DMS53 (cell line): ENCODE results near the gene MAPK4.

Experiments
- DNase-seq: peaks from one replicate; lab custom pipeline; 2025; lab: John Stamatoyannopoulos, UW

Gene MAPK4

DNA sequence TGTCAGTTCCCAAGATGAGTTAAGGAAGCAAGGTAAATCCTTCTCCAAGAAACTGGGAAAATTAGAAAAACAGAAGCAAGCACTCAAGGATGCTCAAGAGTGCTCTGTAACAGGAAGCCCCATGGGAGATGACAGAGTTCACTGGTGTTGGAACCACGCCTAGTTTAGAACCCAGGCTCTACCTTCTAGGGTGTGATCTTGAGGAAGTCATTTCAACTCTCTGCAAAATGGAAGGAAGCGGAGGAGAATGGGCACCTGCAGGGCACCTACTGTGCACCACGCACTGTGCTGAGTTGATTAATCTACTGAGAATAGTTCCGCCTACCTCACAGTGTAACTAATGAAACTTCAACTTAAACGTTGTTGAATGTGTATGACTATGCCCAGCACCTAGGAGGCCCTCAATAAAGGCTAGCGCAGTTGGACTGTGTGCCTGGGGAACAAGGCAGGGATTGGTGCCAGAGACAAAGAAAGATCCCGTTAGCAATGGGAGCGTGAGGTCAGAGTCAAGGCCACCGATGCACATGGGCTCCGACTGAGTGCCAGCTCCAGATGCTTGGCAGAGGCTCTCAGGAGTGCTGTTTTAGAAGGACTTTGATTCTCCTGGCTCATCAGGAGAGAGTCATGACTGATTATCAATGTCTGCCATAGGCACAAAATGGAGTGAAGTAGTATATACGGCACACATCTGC lies 93.7 kb downstream of the MAPK4 start:
- no peak for DNase-seq

DNA sequence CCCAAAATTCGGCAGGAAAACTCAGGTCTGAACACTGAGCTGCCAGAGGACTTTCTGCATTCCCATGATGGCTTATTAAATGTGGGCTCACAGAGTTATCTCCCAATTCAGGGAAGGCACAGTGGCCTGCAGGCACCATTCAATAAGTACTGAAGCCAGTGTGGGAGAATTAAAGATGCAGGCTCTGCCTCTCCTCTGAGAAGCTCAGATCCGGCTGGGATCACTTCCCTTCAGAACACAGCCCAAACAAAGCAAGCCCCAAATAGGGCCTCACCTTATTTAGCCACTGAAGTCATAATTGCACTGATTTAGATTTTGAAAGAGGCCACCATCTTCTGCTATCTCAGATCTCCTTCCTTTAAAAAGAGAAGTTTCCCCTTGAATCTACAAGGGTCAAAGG lies 94.3 kb downstream of the MAPK4 start:
- no peak for DNase-seq

DNA sequence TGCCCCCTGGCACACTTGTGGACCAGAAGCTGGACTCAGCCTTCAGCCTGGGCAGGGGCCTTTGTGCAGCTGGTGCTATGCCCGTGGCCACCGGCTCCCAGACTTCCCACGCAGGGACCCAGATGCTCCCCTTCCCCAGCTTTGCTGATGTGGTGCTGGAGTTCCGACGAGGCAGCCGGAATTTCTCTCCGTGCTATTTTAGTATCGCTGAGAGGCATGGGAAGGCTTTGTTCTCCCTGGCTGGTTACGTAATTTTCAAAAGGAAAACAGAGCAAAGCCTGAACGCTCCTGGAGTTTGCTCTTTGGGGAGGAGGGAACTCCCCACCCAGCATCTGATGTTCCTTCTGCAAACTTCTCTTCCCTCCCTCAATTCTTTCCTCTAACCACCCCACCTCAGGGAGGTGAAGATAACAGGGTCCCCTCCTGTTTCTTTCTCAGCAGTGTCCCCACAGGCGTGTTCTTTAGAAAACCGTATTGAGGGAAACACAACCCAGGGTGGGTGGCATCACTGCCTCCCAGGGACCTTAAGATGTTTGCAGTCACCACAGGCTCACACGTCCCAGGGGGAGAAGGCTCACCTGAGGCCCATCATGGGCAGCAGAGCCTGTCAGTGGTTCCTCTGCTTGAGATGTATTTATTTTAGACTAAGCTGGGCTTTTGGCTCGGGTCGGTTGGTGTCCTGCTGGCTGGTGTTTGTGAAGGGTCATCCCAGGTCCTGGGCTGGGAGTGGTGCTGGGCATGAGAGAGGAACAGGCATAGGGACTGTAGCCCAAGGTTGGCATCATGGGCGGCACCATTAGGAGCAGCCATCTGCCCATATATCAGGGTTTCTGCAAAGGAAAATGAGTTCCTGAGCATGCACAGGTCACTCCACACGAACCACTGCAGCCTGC lies 95.0 kb downstream of the MAPK4 start:
- no peak for DNase-seq

DNA sequence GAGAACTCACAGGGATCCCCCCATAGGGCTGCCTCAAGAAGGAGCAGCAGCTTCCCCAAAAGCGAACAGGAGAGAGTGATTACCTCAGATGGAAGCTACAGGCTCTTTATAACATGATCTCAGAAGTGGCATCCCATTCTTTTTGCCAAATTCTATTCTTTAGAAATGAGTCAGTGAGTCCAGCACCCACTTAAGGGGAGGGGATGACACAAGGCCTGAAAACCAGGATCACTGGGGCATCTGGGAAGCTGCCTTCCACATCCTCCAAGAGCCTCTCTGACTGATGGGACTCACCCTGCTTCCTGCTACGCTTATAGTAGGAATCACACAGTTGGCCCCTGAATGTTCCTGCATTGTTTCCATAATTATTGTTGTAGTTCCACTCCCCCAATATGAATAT lies 96.5 kb downstream of the MAPK4 start:
- DNase-seq, result no peak

DNA sequence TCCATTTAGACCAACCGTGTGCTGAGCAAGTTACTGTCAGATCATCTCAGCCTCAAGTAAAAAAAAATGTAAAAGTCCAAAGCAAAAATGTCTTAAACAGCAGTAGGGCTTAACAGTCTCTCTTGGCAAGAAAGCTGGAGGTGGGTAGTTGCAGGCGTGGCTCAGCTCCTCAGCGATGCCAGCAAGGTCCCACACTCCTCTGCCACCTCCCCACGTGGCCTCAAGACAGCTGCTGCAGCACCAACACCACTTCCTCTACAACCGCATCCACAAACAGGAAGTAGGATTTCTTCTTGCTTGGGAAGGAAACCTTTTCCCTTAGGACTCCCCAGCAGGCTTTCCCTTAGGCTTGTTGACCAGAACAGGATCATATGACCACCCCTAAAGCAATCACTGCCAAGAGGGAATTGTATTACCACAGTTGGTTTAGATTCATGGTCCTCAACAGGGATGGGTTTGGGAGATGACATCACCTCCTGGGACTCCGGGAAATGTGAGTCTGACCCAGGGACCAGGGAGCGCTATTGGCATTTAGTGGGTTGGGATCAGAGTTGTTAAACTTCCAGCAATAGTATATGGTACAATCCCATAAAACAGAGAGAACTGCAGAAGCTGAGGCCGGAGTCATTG lies 97.1 kb downstream of the MAPK4 start:
- DNase-seq, result no peak

DNA sequence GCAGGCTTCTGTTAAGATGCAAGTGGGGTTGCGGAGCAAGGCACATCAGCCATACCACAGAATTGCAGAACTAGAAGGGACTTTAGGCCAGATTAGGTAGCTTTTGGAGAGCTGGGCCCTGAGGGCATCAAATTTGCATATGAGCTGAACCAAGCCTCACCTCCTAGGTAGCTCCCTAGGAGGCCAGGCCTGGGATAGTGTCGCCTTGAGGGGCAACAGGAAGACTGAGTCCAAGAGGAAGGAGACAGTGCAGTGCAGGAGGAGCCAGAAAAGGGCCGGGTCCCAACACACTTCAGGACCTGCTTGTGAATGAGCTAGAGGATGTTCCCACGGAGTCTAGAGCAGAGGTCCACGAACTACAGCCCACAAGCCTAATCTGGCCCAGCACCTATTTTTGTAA lies 98.7 kb downstream of the MAPK4 start:
- no peak for DNase-seq

DNA sequence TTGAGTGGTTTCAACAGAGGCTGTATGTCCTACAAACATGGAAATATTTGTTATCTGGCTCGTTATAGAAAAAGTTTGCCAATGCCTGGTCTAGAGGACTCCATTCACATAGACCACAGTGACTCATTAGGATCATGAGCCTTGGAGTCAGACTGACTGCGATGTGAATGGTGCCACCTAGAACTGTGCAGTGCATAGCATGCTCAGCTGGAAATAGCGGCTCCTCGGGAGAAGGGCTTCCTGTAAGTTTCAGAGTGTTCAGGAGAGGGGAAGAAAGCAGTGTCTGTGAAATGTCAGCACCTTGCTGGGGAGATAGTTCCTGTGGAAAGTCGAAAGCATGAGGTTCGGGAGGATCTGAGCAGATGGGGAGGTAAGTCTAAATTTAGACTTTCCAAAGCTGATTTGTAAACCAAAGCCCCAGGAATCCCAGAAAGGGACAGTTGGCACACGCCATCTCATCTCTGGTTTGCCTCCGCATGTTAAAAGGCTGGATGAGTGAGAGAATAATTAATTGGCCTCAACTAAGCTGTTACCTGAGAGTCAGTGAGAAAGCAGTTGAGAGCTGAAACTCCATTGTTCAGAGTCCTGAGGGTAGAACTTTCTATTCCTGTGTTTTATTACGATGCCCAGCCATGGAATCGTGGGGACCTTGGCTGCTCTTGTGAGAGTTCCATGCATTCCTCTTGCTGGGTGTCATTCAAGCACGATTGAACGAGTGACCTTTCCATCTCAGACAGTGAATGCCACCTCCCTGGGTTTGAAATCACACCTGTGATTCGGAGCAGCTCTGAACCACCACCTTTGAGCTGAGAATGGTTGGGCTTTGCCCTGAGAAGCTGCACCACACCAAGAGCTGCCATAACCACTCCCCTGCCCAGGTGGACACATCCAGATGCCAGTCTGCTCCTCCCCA lies 99.5 kb downstream of the MAPK4 start:
- peak; percentile 22 for DNase-seq

DNA sequence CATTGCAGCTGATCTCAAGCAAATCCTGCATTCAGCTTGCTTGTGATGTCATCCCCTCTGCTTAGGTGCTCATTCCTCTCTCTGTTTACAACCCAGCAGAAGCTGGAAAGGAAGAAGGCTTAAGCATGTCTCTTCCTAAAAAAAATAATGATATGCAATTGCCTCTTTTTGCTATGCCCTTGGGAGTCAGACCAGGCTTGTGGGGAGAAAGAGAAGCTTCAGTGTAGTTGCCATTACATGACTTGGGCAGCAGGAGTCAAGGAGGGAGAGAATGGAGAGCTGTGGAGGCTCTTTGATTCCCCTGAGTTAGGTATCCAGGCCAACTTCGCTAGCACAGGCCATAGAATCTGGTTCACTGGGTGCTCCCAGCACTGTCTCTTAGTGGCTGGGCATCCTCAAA lies 101.1 kb downstream of the MAPK4 start:
- DNase-seq, result no peak

DNA sequence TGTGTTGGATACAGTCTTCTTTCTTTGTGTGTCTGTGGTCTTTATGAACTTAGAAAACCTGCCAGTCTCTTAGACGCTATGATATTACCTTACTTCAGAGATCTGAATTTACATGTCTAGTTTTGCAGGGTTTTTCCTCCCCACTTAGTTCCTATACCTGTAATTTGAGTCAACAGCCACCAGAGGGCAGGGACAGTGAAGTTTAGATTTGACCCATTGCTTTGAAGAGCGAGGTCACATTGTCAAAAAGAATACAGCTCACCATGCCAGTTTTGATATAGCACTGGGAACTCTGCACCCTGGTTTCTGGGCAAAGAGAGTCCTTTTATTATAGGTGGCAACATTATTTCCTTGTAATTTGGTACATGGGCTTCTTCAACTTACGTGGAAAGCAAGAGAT lies 102.3 kb downstream of the MAPK4 start:
- peak; percentile 80 for DNase-seq

DNA sequence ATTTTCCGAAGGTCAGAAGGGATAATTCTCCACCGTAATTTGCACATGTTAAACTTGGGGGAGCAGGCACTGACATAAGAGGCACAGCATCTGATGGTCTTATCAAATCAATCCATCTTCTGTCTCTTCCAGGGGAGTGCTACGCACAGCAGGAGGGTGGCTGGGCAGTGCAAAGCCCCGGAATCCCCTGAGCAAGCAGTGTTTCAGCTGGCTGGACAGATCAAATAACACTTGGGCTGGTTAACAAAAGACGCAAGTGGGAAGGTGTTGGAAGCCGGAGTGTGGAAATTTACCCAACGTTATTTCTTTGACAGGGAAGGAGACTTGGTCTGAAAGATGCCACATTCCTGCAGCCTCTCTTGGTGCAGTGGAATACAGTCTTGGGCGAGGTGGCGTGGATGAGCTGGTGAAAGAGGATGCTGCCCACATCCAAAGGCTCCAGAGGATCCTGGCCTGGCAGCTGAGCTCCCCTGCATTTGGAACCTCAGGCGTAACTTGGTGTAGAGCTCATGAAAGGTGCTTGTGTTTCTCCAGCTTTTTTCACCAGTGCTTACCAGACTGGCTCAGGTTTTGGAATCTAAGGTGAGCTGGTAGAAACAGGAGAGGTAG lies 103.0 kb downstream of the MAPK4 start:
- DNase-seq, result no peak

DNA sequence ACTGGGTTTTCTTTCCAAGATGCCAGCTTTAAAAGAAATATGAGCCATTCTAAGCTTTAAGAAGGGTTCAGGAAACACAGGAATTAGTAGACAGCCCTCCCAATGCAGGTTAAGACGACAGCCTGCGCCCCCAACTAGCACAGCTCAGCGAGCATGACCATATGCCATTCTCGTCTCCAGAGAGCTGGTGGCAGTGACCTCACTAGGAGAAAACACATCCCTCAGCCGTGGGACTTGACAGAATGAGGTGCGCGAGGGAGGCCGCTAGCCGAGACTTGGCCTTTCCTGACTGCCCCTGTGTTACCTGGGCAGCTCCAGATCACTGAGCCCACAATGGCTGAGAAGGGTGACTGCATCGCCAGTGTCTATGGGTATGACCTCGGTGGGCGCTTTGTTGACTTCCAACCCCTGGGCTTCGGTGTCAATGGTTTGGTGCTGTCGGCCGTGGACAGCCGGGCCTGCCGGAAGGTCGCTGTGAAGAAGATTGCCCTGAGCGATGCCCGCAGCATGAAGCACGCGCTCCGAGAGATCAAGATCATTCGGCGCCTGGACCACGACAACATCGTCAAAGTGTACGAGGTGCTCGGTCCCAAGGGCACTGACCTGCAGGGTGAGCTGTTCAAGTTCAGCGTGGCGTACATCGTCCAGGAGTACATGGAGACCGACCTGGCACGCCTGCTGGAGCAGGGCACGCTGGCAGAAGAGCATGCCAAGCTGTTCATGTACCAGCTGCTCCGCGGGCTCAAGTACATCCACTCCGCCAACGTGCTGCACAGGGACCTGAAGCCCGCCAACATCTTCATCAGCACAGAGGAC lies 103.9 kb downstream of the MAPK4 start:
- no peak for DNase-seq

DNA sequence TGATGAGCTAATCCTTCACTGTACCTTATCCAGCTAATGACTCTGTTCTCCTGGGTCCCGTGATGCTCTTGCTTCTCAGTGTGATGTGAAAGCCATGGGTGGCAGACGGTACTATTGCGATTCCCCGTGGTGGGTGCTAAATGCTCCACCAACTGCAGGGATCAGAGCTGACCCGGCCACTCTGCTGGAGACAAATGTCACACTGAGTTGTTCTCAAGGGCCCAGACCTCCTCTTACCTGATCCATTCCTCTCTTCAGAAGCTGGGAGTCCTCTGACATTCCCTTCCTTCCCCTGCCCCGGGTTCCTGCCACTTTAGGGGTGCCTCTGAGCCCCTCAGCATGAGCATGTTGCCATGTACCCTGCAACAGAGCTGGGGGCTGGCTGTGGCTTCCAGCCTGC lies 105.1 kb downstream of the MAPK4 start:
- no peak for DNase-seq

DNA sequence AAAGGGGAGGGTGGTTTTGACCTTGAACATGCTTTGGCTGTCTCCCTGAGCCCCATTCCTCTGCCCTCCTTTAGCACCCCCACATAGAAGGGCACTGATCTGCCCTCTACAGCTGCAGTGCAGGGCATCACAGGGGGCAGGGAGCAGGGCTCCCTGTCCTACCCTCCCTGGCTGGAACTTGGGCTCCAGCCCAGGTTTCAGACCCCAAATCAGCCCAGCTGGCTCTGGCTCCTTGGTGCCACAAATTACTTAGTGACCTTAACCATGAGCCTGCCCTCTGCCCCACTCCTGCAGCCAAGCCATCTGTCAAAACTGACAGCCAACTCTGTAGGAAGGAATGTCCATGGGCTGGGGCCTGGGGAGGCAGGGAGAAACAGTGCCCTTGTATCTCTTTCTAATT lies 105.6 kb downstream of the MAPK4 start:
- DNase-seq, result no peak

DNA sequence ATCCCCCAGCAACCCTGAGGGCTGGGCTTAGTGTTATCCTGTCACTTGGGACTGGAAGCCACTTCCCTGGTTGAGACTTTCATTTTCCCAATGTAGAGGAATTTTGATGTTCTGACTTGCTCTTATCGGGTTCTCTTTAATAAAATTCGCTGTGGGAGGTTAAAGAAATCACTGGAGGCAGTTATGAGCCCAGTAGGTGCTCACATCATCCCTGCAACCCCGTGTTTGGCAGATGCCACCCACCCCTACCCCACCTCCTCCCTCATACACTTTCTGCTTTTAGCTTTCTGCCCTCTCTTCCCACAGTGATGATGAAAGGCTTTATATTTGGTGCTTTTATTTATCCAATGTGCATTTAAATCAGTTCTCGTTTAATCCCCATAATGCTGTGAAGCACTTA lies 106.6 kb downstream of the MAPK4 start:
- no peak for DNase-seq

DNA sequence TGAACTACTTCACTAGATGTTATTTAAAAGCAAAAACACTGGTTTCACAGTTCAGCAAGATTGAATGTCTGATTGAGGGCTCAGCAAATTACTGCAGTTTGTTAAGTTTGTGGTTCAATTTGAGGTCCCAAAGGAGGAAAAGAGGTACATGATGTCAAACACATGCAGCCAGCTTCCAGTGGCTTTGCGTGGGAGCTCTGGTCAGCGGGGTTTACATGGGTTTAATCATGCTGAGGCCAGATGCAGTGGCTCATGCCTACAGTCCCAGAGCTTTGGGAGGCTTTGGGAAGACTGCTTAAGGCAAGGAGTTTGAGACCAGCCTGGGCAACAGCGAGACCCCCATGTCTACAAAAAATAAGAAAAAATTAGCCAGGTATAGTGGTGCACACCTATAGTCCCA lies 111.5 kb downstream of the MAPK4 start:
- DNase-seq, result no peak

DNA sequence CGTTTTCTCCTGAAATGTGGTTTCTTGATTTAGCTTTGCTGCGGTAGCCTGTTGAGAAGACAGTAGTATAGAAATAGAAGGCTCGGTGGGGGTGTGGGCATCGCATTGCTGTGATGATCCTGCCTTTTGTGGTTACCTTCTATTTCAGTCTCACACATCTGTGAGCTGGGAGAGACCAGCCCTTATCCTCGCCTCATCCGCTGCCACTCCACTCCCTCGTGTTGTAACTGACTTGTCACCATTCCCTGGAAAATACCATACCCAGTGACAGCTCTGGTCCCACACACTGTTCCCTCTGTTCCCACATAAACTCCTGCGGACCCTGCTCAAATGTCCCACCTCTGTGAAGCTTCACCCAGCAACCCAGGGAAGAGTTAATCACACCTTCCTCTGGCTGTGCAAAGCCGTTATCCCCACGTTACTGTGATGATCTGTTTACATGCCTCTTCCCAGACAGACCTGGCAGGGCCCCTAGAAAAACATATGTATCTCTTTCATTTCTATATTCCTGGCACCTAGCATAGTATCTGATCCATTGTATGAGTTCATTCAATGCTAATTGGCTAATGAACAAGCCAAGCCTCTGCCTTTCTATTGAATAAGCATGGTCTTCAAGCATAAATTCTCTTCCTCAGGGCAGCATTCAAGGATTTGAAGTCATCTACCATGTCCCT lies 114.6 kb downstream of the MAPK4 start:
- no peak for DNase-seq

DNA sequence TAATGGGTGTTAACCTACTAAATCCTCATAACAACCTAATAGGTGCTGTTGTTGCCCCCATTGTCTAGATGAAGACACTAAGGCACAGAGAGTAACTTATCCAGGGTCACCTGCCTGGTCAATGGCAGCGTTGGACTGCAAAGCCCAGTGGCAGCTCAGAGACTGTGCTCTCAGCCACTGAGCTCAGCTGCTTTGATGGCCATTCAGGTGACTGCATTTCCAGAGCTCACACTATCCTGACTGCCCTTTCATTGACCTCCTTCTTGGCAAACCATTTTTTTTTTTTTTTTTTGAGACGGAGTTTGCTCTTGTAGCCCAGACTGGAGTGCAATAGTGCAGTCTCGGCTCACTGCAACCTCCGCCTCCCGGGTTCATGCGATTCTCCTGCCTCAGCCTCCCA lies 115.2 kb downstream of the MAPK4 start:
- no peak for DNase-seq

DNA sequence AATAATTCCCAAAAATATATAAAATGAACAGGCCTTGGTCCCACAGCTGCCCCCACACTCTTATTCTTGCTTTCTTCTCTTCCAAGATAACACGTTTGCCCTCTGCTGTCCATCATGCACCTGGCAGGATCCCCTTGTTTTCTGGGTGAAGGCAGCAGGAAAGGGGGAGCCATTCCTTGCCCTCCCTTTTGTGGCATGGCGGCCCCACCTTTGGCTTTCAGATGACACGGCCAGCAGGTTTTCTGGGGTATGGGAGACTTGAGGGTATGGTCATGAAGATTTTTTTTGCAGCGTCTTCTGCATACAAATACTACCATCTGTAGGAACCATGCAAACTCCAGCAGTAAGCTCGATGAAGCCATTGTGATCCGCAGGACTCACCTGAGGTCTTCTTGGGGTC lies 118.8 kb downstream of the MAPK4 start:
- DNase-seq, result no peak

DNA sequence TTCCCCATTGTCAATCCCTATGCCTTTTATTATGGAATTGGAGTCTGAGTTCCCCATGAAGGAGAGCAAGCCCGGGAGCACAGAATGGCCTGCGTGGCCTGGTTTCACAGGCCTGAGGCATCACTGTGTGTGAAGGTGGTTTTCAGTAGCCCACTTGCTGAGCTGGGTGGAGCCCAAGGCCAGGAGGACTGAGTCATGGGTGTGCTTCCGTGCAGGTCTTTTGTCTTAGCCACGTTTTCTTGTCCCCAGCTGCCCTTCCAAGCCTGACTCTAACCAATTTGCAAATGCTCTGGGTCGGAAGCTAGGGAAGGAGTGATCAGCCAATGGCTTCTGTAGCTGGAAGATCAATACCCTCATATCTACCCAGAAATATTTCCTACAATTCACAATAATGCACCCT lies 119.2 kb downstream of the MAPK4 start:
- DNase-seq, result no peak

DNA sequence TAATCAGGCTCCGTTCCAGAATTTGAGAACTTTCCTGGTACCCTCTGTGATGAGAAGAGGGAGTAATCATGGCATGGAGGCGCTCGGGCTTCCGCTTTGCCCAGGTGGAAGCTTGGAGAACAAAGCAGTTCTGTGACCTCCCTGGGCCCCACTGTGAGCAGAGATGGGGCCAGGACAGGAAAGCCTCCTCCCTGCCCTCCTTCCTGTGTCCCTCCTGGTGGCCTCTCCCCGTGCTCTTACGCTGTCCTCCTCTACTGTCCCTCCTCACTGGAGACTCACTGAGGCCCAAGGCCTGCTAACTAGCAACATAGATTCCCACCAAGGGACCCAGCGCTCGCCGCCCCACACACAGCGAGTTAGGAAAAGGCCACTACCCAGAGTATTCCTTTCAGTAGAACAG lies 119.8 kb downstream of the MAPK4 start:
- DNase-seq, result no peak
